Ascending aorta (tissue), 2 donors: ENCODE data around the gene PLSCR4. TPM values are rescaled to one million over a fixed set of nuclear protein-coding genes. Genes with fewer than 3 reads are reported as not detected.
A peak's percentile ranks its signal among the peaks of the same experiment; 100 is the strongest.

Experiments used
- DNase-seq, 2 donors: peaks; one replicate each; pipeline ENCODE4 v3.0.0-alpha.2; 2019; ENCODE audit warnings: low spot score in 2 of 2
- H3K27ac ChIP-seq, 2 donors: fragments of 200-600 bp; sonication (generic); one replicate each; pipeline ENCODE4 v1.5.1; 2016 to 2017; ENCODE audit warnings: mild to moderate bottlenecking in 1 of 2
- H3K27me3 ChIP-seq: fragments of 200-600 bp; sonication (generic); one replicate; pipeline ENCODE4 v1.5.1; 2017
- H3K36me3 ChIP-seq, 2 donors: fragments of 200-600 bp; sonication (generic); one replicate each; pipeline ENCODE4 v1.5.1; 2016
- H3K4me1 ChIP-seq, 2 donors: fragments of 200-600 bp; sonication (generic); one replicate each; pipeline ENCODE4 v1.5.1; 2016 to 2017; ENCODE audit warnings: mild to moderate bottlenecking in 1 of 2
- H3K4me3 ChIP-seq, 2 donors: fragments of 200-600 bp; sonication (generic); one replicate each; pipeline ENCODE4 v1.5.1; 2016 to 2017; ENCODE audit warnings: mild to moderate bottlenecking in 1 of 2
- H3K9me3 ChIP-seq, 2 donors: fragments of 200-600 bp; sonication (generic); one replicate each; pipeline ENCODE4 v1.5.1; 2016
- CTCF ChIP-seq, 3 experiments: fragments of 200-600 bp in 2 of 3; fragments of 450-650 bp in 1 of 3; sonication (generic) in 2 of 3; IDR thresholded peaks; one replicate each; pipeline ENCODE4 v1.5.1; 2016 to 2019; ENCODE audit warnings: antibody characterized with exemption in 3 of 3, mild to moderate bottlenecking in 1 of 3, moderate library complexity in 1 of 3
- intact Hi-C: fragments of 100-400 bp; cut with DNase I; formaldehyde crosslinking; loops from one replicate; pipeline ENCODE4 v1.15.1; 2023
- total RNA-seq: library from RNA; depleted of rRNA; stranded (reverse); fragments of >200 nt; gene quantifications from one replicate; pipeline ENCODE4 v1.1.0, GENCODE V29; 2016

Gene PLSCR4
- total RNA-seq, 1 donor from 2014 or later = 87.2 TPM

- intact Hi-C loops = loop anchor here (2.0 to 5.0 kb wide), 4 partner anchors 34 to 381 kb away; partner anchors contain the start of genes PLSCR1 and PLSCR4
- TF ChIP-seq CTCF (IDR thresholded peaks at IDR 0.05) = no peak
- peak; percentile 16 to 91 for DNase-seq
Observed at GRCh38 chr3:146160964-146161662, 89.8 kb downstream of the PLSCR4 start, which contains the start of gene PLOD2. Gene PLOD2, minus strand, starts transcription at chr3:146161184. Its CDS starts 195 bp downstream, at chr3:146160989.

GRCh38 chr3:146160321-146160963 lies 90.5 kb downstream of the PLSCR4 start:
- Histone ChIP-seq H3K4me3 (peak overlapping the region; percentile 67 to 93), H3K36me3 (no peaks in the 10 kb centered on the region), H3K27me3 (no peaks in the 10 kb centered on the region), H3K9me3 (no peaks in the 10 kb centered on the region), H3K27ac (peak overlapping the region; percentile 98 to 99), H3K4me1 (peaks cover 0 to 24% of the 10 kb centered on the region in 2 donors)
- DNase-seq = peak; percentile 33 to 89
- peak; percentile 28 to 59 (median 58) for TF ChIP-seq CTCF (IDR thresholded peaks at IDR 0.05)
- intact Hi-C loops = loop anchor here (2.0 to 5.0 kb wide), 4 partner anchors 34 to 382 kb away; partner anchors contain the start of genes PLSCR1 and PLSCR4

More at GRCh38 chr3:146160964-146161662, 89.8 kb downstream of the PLSCR4 start, which contains the start of gene PLOD2:
- Histone ChIP-seq H3K4me1 (peaks cover 0 to 31% of the 10 kb centered on the region in 2 donors), H3K9me3 (no peaks in the 10 kb centered on the region), H3K27me3 (no peaks in the 10 kb centered on the region), H3K4me3 (peak within 1 kb of the TSS; percentile 67 to 93), H3K27ac (peak within 1 kb of the TSS; percentile 98 to 99), H3K36me3 (no peaks in the 10 kb centered on the region)

- no peak for DNase-seq
- no peaks in the 10 kb centered on the region for H3K9me3 ChIP-seq
- peaks cover 0 to 22% of the 10 kb centered on the region in 2 donors for H3K4me1 ChIP-seq
- H3K36me3 ChIP-seq = no peaks in the 10 kb centered on the region
- intact Hi-C loops = loop anchor here (2.0 to 5.0 kb wide), 4 partner anchors 33 to 383 kb away; partner anchors contain the start of genes PLSCR1 and PLSCR4
- no peaks in the 10 kb centered on the region for H3K27me3 ChIP-seq
- H3K4me3 ChIP-seq = peak overlapping the region; percentile 67 to 93
- peak overlapping the region; percentile 98 to 99 for H3K27ac ChIP-seq
- no peak for TF ChIP-seq CTCF (IDR thresholded peaks at IDR 0.05)
Observed at GRCh38 chr3:146159616-146160320, 91.1 kb downstream of the PLSCR4 start.

- DNase-seq = no peak
- intact Hi-C loops = no loop called here
- Histone ChIP-seq H3K27ac (peak overlapping the region; percentile 98 to 99), H3K4me3 (peak overlapping the region; percentile 67 to 93), H3K9me3 (no peaks in the 10 kb centered on the region), H3K27me3 (no peaks in the 10 kb centered on the region), H3K4me1 (peaks cover 0 to 19% of the 10 kb centered on the region in 2 donors), H3K36me3 (no peaks in the 10 kb centered on the region)
- no peak for TF ChIP-seq CTCF (IDR thresholded peaks at IDR 0.05)
Observed at GRCh38 chr3:146159037-146159436, 91.9 kb downstream of the PLSCR4 start.

GRCh38 chr3:146157325-146158060 lies 93.4 kb downstream of the PLSCR4 start:
- intact Hi-C loops = no loop called here
- no peaks in the 10 kb centered on the region for H3K36me3 ChIP-seq
- H3K27me3 ChIP-seq = no peaks in the 10 kb centered on the region
- TF ChIP-seq CTCF (IDR thresholded peaks at IDR 0.05) = no peak
- H3K4me1 ChIP-seq = peaks cover 4 to 17% of the 10 kb centered on the region in 2 donors
- no peaks in the 10 kb centered on the region for H3K9me3 ChIP-seq
- no peak for DNase-seq
- H3K4me3 ChIP-seq = peak overlapping the region; percentile 14 to 93
- peak overlapping the region; percentile 98 to 99 for H3K27ac ChIP-seq
